ENCODE data around the gene TBC1D7.
"Not testable (repeated sequence)": the region's sequence is repeated elsewhere in the genome, so short reads cannot be mapped to it uniquely, and the experiment has no call there.

TBC1D7 gene

DNA sequence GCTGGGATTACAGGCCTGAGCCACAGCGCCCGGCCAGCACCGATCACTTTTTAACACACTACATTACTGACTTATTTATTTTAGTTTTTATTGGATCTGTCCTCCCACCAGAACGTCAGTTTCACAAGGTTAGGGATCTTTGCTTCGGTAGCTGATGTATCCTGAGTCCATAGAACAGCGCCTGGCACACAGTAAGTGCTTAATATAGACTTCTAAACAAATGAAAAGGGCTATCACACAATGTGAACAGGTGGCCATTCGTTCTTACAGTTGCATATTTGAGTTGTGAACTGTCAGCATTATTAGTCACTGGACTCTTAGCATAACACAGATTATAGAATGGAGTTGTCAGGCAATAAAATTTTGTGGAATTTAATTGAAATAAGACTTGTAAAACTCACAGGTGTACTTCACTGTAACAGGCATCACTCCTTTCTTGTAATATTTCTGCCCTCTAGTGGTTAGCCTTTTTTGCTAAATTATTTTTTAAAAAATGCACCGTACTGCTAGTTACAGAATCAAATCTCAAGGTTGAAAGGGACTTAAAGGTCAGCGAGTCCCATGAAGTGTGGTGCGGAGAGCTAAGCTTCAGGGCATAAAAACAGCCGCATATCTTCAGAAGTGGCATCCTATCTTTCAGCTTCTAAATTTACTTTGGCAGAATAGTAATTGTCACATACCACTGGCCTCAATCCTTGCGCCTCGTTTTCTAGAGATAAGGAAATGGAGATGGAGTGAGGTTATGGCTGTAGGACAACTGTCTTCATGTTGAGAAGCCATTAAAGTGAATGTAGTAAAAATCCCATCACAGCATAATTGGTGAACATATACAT lies 3.4 kb upstream of the TBC1D7 start:
- FAIRE-seq (peak; percentile 55), DNase-seq (ENCODE audit: insufficient read length, low spot score) (no peak)
- TF ChIP-seq SPI1 (IDR thresholded peaks at IDR 0.05; ENCODE audit: low read depth, low read length) (no peak), TAF1 (IDR thresholded peaks at IDR 0.05; ENCODE audit: low read depth, low read length) (no peak), POLR2AphosphoS5 (IDR thresholded peaks at IDR 0.05; ENCODE audit: low read depth, low read length) (no peak), PAX5 (IDR thresholded peaks at IDR 0.05; ENCODE audit: insufficient read depth, low read length, severe bottlenecking) (no peak), POLR2A (IDR thresholded peaks at IDR 0.05; ENCODE audit: low read depth, low read length) (no peak), POU2F2 (IDR thresholded peaks at IDR 0.05; ENCODE audit: low read depth, low read length) (no peak)

DNA sequence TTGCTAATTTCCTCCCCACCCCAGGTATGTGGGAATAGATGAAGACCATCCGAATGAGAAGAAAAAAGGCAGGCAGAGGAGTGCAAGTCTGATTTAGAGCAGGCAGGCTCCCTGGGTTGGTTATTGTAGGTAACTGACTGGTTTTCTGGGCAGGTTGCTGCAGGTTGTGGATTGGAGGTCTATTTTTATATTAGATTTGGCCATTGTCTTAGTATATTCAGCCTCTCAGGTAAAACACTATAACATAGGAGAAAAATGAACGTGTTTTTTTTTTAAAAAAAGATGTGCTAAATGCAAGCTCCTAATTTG lies 492 bp upstream of the TBC1D7 start:
- TF ChIP-seq POLR2A (IDR thresholded peaks at IDR 0.05; ENCODE audit: low read depth, low read length) (no peak), POU2F2 (IDR thresholded peaks at IDR 0.05; ENCODE audit: low read depth, low read length) (no peak), POLR2AphosphoS5 (IDR thresholded peaks at IDR 0.05; ENCODE audit: low read depth, low read length) (no peak), TAF1 (IDR thresholded peaks at IDR 0.05; ENCODE audit: low read depth, low read length) (no peak), SPI1 (IDR thresholded peaks at IDR 0.05; ENCODE audit: low read depth, low read length) (no peak), PAX5 (IDR thresholded peaks at IDR 0.05; ENCODE audit: insufficient read depth, low read length, severe bottlenecking) (no peak)
- no peak for FAIRE-seq
- DNase-seq (ENCODE audit: insufficient read length, low spot score): no peak

DNA sequence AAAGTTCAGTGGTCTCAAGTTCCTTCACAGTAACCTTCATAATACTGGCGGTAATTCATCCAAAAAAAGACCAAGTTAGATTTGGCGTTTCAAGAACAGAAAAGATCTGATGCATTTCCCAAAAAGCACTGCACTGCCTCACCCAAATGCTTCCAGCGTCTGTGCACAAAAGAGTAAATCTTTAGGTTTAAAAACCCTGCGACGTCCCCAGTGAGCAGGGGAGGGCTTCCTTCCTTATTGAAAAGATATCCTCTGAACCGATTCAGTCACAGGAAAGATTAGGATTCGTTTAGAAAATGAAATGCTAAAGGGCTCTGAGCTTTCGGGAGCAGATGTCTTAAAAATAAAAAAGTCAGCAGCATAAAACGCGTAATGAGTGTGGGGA lies 654 bp downstream of the TBC1D7 start:
- TF ChIP-seq SPI1 (IDR thresholded peaks at IDR 0.05; ENCODE audit: low read depth, low read length): no peak
- no peak for TF ChIP-seq TAF1 (IDR thresholded peaks at IDR 0.05; ENCODE audit: low read depth, low read length)
- no peak for TF ChIP-seq POLR2AphosphoS5 (IDR thresholded peaks at IDR 0.05; ENCODE audit: low read depth, low read length)
- no peak for TF ChIP-seq POLR2A (IDR thresholded peaks at IDR 0.05; ENCODE audit: low read depth, low read length)
- TF ChIP-seq POU2F2 (IDR thresholded peaks at IDR 0.05; ENCODE audit: low read depth, low read length): no peak
- TF ChIP-seq PAX5 (IDR thresholded peaks at IDR 0.05; ENCODE audit: insufficient read depth, low read length, severe bottlenecking): no peak
- DNase-seq (ENCODE audit: insufficient read length, low spot score): no peak
- FAIRE-seq: peak; percentile 23

GRCh38 chr6:13326031-13326586 lies 2.2 kb downstream of the TBC1D7 start:
- FAIRE-seq: not testable (repeated sequence)

GRCh38 chr6:13319891-13320564 lies 8.3 kb downstream of the TBC1D7 start:
- FAIRE-seq: no peak

More at GRCh38 chr6:13326031-13326586, 2.2 kb downstream of the TBC1D7 start:
- not testable (repeated sequence) for DNase-seq (ENCODE audit: insufficient read length, low spot score)

GRCh38 chr6:13318821-13319220 lies 9.5 kb downstream of the TBC1D7 start:
- DNase-seq (ENCODE audit: insufficient read length, low spot score) (no peak), FAIRE-seq (no peak)
- TF ChIP-seq SPI1 (IDR thresholded peaks at IDR 0.05; ENCODE audit: low read depth, low read length): no peak
- no peak for TF ChIP-seq PAX5 (IDR thresholded peaks at IDR 0.05; ENCODE audit: insufficient read depth, low read length, severe bottlenecking)
- no peak for TF ChIP-seq POLR2AphosphoS5 (IDR thresholded peaks at IDR 0.05; ENCODE audit: low read depth, low read length)
- TF ChIP-seq TAF1 (IDR thresholded peaks at IDR 0.05; ENCODE audit: low read depth, low read length): no peak
- TF ChIP-seq POLR2A (IDR thresholded peaks at IDR 0.05; ENCODE audit: low read depth, low read length): no peak

More at GRCh38 chr6:13319891-13320564, 8.3 kb downstream of the TBC1D7 start:
- TF ChIP-seq SPI1 (IDR thresholded peaks at IDR 0.05; ENCODE audit: low read depth, low read length): no peak
- no peak for TF ChIP-seq POLR2AphosphoS5 (IDR thresholded peaks at IDR 0.05; ENCODE audit: low read depth, low read length)
- TF ChIP-seq POLR2A (IDR thresholded peaks at IDR 0.05; ENCODE audit: low read depth, low read length): no peak
- TF ChIP-seq TAF1 (IDR thresholded peaks at IDR 0.05; ENCODE audit: low read depth, low read length): no peak
- TF ChIP-seq PAX5 (IDR thresholded peaks at IDR 0.05; ENCODE audit: insufficient read depth, low read length, severe bottlenecking): no peak
- no peak for TF ChIP-seq POU2F2 (IDR thresholded peaks at IDR 0.05; ENCODE audit: low read depth, low read length)
- no peak for DNase-seq (ENCODE audit: insufficient read length, low spot score)

DNA sequence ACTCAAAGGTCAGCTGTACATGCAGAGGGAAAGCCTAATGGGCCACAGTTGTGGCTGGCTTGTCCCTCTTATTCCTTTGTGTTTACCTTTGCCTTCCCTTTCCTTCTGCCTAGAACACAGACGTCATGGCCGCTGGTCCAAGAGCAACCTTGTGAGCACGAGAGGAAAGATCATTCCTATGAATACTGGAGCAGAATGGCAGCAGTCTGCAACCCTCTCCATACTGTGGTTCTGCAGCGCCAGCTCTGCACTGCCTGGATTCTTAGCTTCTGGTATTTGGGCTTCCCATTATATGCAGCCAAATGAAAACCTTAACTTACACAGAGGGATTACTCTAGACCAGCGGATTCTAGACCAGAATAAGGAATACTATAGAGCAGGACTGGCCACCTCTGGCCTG lies 12.4 kb downstream of the TBC1D7 start:
- TF ChIP-seq SPI1 (IDR thresholded peaks at IDR 0.05; ENCODE audit: low read depth, low read length) (no peak), PAX5 (IDR thresholded peaks at IDR 0.05; ENCODE audit: insufficient read depth, low read length, severe bottlenecking) (no peak)
- FAIRE-seq: no peak
- DNase-seq (ENCODE audit: insufficient read length, low spot score): no peak

DNA sequence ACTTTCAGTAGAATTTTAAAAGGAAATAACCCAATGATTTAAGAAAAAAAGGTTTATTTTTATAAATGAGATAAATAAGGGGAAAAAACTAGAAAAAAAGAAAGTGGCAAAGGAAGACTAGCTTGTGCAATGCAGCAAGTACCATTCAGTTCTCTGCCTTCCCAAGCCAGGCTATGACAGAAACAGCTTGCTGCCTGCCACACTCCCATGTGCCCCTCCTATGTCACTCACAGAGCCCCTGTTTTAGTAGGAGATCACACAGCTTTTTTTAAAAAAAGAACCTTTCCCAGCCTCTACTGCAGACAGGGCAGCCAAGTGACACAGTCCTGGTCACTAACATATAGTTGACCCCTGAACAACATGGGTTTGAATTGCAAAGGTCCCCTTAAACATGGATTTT lies 13.5 kb downstream of the TBC1D7 start:
- FAIRE-seq: no peak
- TF ChIP-seq POLR2A (IDR thresholded peaks at IDR 0.05; ENCODE audit: low read depth, low read length) (no peak), TAF1 (IDR thresholded peaks at IDR 0.05; ENCODE audit: low read depth, low read length) (no peak), POU2F2 (IDR thresholded peaks at IDR 0.05; ENCODE audit: low read depth, low read length) (no peak), POLR2AphosphoS5 (IDR thresholded peaks at IDR 0.05; ENCODE audit: low read depth, low read length) (no peak), PAX5 (IDR thresholded peaks at IDR 0.05; ENCODE audit: insufficient read depth, low read length, severe bottlenecking) (no peak), SPI1 (IDR thresholded peaks at IDR 0.05; ENCODE audit: low read depth, low read length) (no peak)
- DNase-seq (ENCODE audit: insufficient read length, low spot score): no peak

DNA sequence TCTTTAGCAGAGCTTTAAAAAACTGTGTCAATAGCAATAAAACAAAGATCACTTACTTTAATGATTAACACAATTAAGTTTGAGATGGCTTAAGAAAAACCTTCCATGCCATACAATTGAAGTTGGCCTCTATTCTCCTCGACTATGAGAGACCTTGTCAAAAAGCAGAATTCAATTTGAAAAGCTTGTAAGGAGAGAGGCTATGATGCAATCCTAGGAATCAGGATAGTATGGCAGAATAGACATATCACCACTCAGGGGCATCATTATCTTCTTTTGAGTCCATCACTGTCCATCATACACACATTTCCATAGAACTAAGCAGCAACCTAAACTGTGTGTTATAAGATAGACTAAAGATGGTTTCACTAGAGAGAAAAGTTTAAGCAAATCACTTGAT lies 17.2 kb downstream of the TBC1D7 start:
- DNase-seq (ENCODE audit: insufficient read length, low spot score) (no peak), FAIRE-seq (no peak)
- TF ChIP-seq POLR2A (IDR thresholded peaks at IDR 0.05; ENCODE audit: low read depth, low read length) (no peak), PAX5 (IDR thresholded peaks at IDR 0.05; ENCODE audit: insufficient read depth, low read length, severe bottlenecking) (no peak), POLR2AphosphoS5 (IDR thresholded peaks at IDR 0.05; ENCODE audit: low read depth, low read length) (no peak), TAF1 (IDR thresholded peaks at IDR 0.05; ENCODE audit: low read depth, low read length) (no peak)

DNA sequence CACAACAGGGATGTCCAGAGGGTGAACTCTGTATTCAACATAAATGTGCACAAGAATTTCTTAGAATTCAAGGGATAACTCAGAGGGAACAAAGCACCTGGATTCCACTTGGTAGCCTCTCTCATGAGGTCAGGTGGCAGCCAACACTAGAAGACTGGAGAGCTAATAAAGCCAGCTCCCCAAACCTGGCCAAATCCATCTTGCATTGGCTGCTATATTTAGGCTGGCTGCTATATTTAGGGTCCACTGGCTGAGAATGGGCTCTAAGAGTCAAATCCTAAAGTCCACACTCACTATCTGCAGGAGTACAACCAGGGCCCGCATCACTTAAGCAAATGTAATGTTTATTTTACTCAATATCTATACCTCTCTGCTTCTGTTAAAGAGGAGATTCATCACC lies 20.0 kb downstream of the TBC1D7 start:
- FAIRE-seq (no peak), DNase-seq (ENCODE audit: insufficient read length, low spot score) (no peak)
- TF ChIP-seq TAF1 (IDR thresholded peaks at IDR 0.05; ENCODE audit: low read depth, low read length) (no peak), SPI1 (IDR thresholded peaks at IDR 0.05; ENCODE audit: low read depth, low read length) (no peak), POLR2A (IDR thresholded peaks at IDR 0.05; ENCODE audit: low read depth, low read length) (no peak), PAX5 (IDR thresholded peaks at IDR 0.05; ENCODE audit: insufficient read depth, low read length, severe bottlenecking) (no peak), POLR2AphosphoS5 (IDR thresholded peaks at IDR 0.05; ENCODE audit: low read depth, low read length) (no peak), POU2F2 (IDR thresholded peaks at IDR 0.05; ENCODE audit: low read depth, low read length) (no peak)

Measured in GM12891 (cell line).